SK-N-MC (cell line): ENCODE results near the gene VSX2.

ENCODE experiments used
- DNase-seq: peaks from one replicate; pipeline ENCODE4 v3.0.0-alpha.2; 2011; ENCODE audit warnings: low read depth, low spot score
- H3K27ac ChIP-seq: fragments of 200-600 bp; sonication (generic); 2 replicates; pipeline ENCODE4 v1.5.1; 2016; ENCODE audit warnings: mixed run types
- H3K36me3 ChIP-seq: fragments of 200-600 bp; sonication (generic); 2 replicates; pipeline ENCODE4 v1.6.1; 2017; ENCODE audit warnings: antibody characterized with exemption, low read length, mixed read lengths; ENCODE audit not compliant: insufficient read depth
- H3K4me3 ChIP-seq: fragments of 200-600 bp; sonication (generic); 2 replicates; pipeline ENCODE4 v1.5.1; 2016
- H3K9ac ChIP-seq: fragments of 200-600 bp; sonication (generic); 2 replicates; pipeline ENCODE4 v1.8.0; 2017; ENCODE audit warnings: mixed run types, mixed read lengths; ENCODE audit not compliant: insufficient read length
- H3K9me3 ChIP-seq: fragments of 200-600 bp; sonication (generic); 2 replicates; pipeline ENCODE4 v1.6.1; 2017; ENCODE audit warnings: low read depth, mild to moderate bottlenecking, antibody characterized with exemption, low read length, moderate library complexity, mixed read lengths
- EZH2 ChIP-seq: fragments of 200-600 bp; sonication (generic); IDR thresholded peaks from one replicate; pipeline ENCODE4 v1.6.1; 2017; ENCODE audit warnings: antibody characterized with exemption
- FOXP2 ChIP-seq: optimal IDR thresholded peaks from 2 replicates; pipeline ENCODE3; 2011; ENCODE audit warnings: mild to moderate bottlenecking, moderate library complexity; ENCODE audit not compliant: insufficient read depth; ENCODE audit errors: extremely low read length, control extremely low read depth
- POLR2AphosphoS5 ChIP-seq: IDR thresholded peaks from 2 replicates; pipeline ENCODE4 v1.6.1; 2012; ENCODE audit warnings: mild to moderate bottlenecking, low read depth, low read length, borderline replicate concordance

Gene VSX2

DNA sequence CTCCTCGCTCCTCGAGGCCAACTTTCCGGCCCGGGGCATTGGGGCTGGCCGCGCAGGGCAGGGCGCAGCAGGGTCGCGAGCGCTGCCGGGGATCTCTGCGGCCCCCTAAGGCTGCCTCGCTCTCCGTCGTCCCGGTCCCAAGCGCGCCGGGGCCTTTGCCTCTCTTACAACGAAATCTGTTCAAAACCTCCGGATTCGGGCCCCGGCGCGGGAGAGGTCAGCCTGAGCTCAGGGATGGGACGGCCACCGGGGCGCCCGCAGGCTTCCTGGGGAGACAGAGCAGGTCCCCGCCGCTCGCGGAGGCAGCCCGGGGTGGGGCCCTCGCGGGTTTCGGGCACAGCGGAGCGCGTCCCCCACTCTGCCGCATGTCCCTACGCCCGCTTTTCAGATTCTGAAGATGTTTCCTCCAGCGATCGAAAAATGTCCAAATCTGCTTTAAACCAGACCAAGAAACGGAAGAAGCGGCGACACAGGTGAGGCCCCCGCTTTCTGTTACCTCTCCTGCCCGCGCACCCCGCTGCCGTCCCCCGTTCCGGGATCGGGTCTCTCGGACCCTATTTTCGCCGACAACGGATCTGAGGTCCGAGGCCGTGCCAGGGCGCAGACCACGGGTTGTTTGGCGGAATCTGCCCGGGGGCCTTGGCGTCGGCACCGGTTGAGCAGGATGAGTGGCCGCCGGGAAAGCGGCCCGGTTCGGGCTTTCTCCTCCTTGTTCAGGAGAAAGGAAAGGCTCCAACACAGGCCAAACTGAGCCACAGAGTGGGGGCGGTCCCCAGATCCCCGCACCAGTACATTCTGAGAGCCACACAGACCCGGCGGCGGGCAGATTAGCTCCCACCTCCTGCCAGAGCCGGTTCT is 1.8 kb downstream of the VSX2 start:
- H3K9ac ChIP-seq: no peak overlapping the region
- TF ChIP-seq POLR2AphosphoS5 (no peak), FOXP2 (no peak), EZH2 (peak; percentile 85)
- no peak overlapping the region for H3K27ac ChIP-seq
- no peak for DNase-seq
- H3K4me3 ChIP-seq: peak overlapping the region; percentile 56
- H3K36me3 ChIP-seq: no peaks in the 10 kb centered on the region
- no peaks in the 10 kb centered on the region for H3K9me3 ChIP-seq

DNA sequence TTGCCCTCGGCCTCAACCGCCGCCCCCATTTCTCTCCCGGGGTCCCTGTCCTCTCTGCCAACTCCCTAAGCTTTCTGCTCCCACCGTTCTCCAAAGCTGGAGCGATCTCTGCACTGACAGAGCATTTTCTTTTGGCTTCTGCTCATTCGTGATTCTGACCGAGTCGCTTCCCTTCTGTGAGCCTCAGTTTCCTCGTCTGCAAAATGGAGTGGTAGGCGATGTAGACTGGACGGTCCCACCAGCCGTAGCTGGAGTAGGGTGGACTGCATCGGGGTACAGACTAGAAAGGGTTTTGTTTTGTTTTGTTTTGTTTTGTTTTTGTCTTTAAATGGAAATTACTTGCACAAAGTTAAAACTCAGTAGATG is 2.4 kb downstream of the VSX2 start:
- no peak for TF ChIP-seq FOXP2
- TF ChIP-seq POLR2AphosphoS5: no peak
- TF ChIP-seq EZH2: peak; percentile 35
- H3K9me3 ChIP-seq: no peaks in the 10 kb centered on the region
- H3K9ac ChIP-seq: no peak overlapping the region
- DNase-seq: no peak
- no peak overlapping the region for H3K4me3 ChIP-seq
- no peaks in the 10 kb centered on the region for H3K36me3 ChIP-seq
- H3K27ac ChIP-seq: no peak overlapping the region

GRCh38 chr14:74242021-74242779 is 3.0 kb downstream of the VSX2 start:
- Histone ChIP-seq H3K9ac (no peak overlapping the region), H3K36me3 (no peaks in the 10 kb centered on the region), H3K27ac (no peak overlapping the region), H3K4me3 (no peak overlapping the region), H3K9me3 (no peaks in the 10 kb centered on the region)
- no peak for DNase-seq
- TF ChIP-seq POLR2AphosphoS5 (no peak), FOXP2 (no peak), EZH2 (no peak)

DNA sequence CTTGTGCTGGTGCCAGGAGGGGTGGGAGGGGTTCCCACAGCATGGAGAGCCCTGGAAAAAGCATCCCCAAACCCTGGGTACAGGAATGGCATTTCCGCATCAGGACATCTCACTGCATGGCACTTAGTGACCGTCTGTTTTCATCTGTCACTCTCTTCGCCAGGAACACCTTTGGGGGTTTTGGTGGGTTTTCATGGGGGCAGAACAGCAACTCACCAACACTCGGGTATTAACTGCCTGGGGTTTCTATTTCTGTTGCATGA is 3.5 kb downstream of the VSX2 start:
- Histone ChIP-seq H3K36me3 (no peaks in the 10 kb centered on the region), H3K27ac (no peak overlapping the region)

GRCh38 chr14:74243051-74243450 is 3.8 kb downstream of the VSX2 start:
- Histone ChIP-seq H3K4me3 (no peak overlapping the region), H3K9ac (no peak overlapping the region), H3K27ac (no peak overlapping the region), H3K9me3 (no peaks in the 10 kb centered on the region), H3K36me3 (no peaks in the 10 kb centered on the region)
- no peak for TF ChIP-seq POLR2AphosphoS5
- TF ChIP-seq FOXP2: no peak
- TF ChIP-seq EZH2: no peak
- no peak for DNase-seq

More for the DNA sequence above, 3.5 kb downstream of the VSX2 start:
- Histone ChIP-seq H3K9me3 (no peaks in the 10 kb centered on the region), H3K9ac (no peak overlapping the region), H3K4me3 (no peak overlapping the region)
- no peak for DNase-seq
- no peak for TF ChIP-seq FOXP2
- TF ChIP-seq EZH2: no peak
- no peak for TF ChIP-seq POLR2AphosphoS5

DNA sequence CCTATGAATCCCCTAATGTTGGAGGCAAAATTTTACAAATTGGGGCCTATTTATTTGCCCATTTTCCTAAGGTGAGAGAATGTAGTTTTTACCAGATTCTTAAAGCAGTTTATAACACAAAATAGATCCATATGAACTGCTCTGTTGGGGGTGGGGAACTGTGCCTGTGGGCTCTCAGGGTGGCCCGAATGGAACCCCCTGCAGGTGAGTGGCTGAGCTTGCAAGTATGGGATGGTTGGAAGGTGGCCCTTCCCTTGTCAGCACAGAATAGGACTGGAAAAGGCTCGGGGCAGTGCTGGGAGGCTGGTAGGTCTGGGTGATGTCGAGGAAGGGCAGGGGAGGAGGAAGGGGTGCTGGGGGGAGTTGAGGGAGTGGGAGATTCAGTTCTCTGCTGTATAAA is 4.9 kb downstream of the VSX2 start:
- TF ChIP-seq POLR2AphosphoS5: no peak
- H3K9me3 ChIP-seq: no peaks in the 10 kb centered on the region
- no peak overlapping the region for H3K27ac ChIP-seq
- DNase-seq: no peak
- no peak overlapping the region for H3K4me3 ChIP-seq
- H3K36me3 ChIP-seq: no peaks in the 10 kb centered on the region
- H3K9ac ChIP-seq: no peak overlapping the region

- Histone ChIP-seq H3K27ac (no peak overlapping the region), H3K36me3 (no peaks in the 10 kb centered on the region), H3K9me3 (no peaks in the 10 kb centered on the region), H3K9ac (no peak overlapping the region), H3K4me3 (no peak overlapping the region)
- no peak for DNase-seq
- TF ChIP-seq POLR2AphosphoS5 (no peak), EZH2 (no peak), FOXP2 (no peak)
These were observed 6.0 kb downstream of the VSX2 start for GRCh38 chr14:74245292-74245691.

DNA sequence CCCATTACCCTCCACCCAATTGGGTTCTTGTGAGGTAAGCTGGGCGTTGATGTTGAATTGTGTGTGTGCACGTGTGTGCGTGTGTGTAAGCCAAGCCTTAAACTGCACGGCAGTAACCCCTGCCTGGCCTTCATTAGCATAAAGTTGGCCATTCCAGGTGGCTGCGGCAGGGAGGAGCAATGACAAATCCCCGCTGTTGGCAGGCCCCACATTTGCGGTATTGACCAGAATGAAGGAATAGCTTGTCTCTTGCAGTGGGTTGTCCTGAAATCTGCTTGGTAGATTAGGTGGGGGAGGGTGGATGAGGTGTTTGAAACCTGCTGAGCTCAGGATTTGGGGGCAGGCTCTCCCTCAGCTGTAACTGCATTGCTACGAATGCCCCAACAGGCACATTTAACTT is 7.3 kb downstream of the VSX2 start:
- H3K27ac ChIP-seq: no peak overlapping the region
- H3K9ac ChIP-seq: no peak overlapping the region
- TF ChIP-seq EZH2 (no peak), FOXP2 (no peak), POLR2AphosphoS5 (no peak)
- H3K36me3 ChIP-seq: no peaks in the 10 kb centered on the region
- no peaks in the 10 kb centered on the region for H3K9me3 ChIP-seq
- no peak for DNase-seq
- no peak overlapping the region for H3K4me3 ChIP-seq
